GM23338 (cell line): ENCODE data around the gene UGT1A10. TPM values are rescaled to one million over a fixed set of nuclear protein-coding genes. Genes with fewer than 3 reads are reported as not detected.

Experiments
- ATAC-seq: fragments of 200-7000 bp; cut with Tn5 transposase; 3 replicates; pipeline ENCODE4 v1.9.1; 2020
- DNase-seq: peaks from one replicate; pipeline ENCODE4 v3.0.0-alpha.2; 2015; ENCODE audit warnings: low spot score
- H2AFZ ChIP-seq: fragments of 200-600 bp; sonication (generic); 2 replicates; pipeline ENCODE4 v1.8.0; 2016; ENCODE audit warnings: antibody characterized with exemption, mild to moderate bottlenecking, moderate library complexity
- H3F3A ChIP-seq: fragments of 200-600 bp; sonication (generic); replicated peaks from 2 replicates; pipeline ENCODE4 v1.8.0; 2017; ENCODE audit warnings: antibody characterized with exemption, mixed run types, low read depth
- H3K27ac ChIP-seq: fragments of 200-600 bp; sonication (generic); 2 replicates; pipeline ENCODE4 v1.6.1; 2016; ENCODE audit warnings: low read depth
- H3K27me3 ChIP-seq: fragments of 200-600 bp; sonication (generic); 2 replicates; pipeline ENCODE4 v1.8.0; 2016; ENCODE audit warnings: mild to moderate bottlenecking, mixed run types, moderate library complexity; ENCODE audit not compliant: insufficient read depth
- H3K36me3 ChIP-seq: fragments of 200-600 bp; sonication (generic); 2 replicates; pipeline ENCODE4 v1.8.0; 2016; ENCODE audit warnings: mild to moderate bottlenecking; ENCODE audit not compliant: insufficient read depth
- H3K4me1 ChIP-seq: fragments of 200-600 bp; sonication (generic); 2 replicates; pipeline ENCODE4 v1.8.0; 2016; ENCODE audit warnings: mild to moderate bottlenecking, moderate library complexity; ENCODE audit not compliant: insufficient read depth
- H3K4me2 ChIP-seq: fragments of 200-600 bp; sonication (generic); 2 replicates; pipeline ENCODE4 v1.7.1; 2017; ENCODE audit warnings: mixed run types
- H3K4me3 ChIP-seq: fragments of 200-600 bp; sonication (generic); 2 replicates; pipeline ENCODE4 v1.6.1; 2016; ENCODE audit warnings: mixed run types
- H3K79me2 ChIP-seq: fragments of 200-600 bp; sonication (generic); replicated peaks from 2 replicates; pipeline ENCODE4 v1.8.0; 2017; ENCODE audit warnings: mild to moderate bottlenecking; ENCODE audit not compliant: insufficient read depth
- H3K9me2 ChIP-seq: fragments of 200-600 bp; sonication (generic); 2 replicates; pipeline ENCODE4 v1.8.0; 2017; ENCODE audit not compliant: insufficient read depth
- H4K20me1 ChIP-seq: fragments of 200-600 bp; sonication (generic); replicated peaks from 2 replicates; pipeline ENCODE4 v1.8.0; 2017; ENCODE audit warnings: mild to moderate bottlenecking; ENCODE audit not compliant: insufficient read depth
- H3K27ac Mint-ChIP-seq: 2 replicates; pipeline ENCODE4 v1.8.0; 2020; ENCODE audit warnings: inconsistent platforms, mild to moderate bottlenecking, moderate library complexity, mixed read lengths
- H3K27me3 Mint-ChIP-seq: 3 replicates; pipeline ENCODE4 v1.8.0; 2022; ENCODE audit warnings: low read depth, mild to moderate bottlenecking, moderate library complexity, mixed read lengths, inconsistent platforms; ENCODE audit not compliant: insufficient read depth, poor library complexity
- H3K36me3 Mint-ChIP-seq: 3 replicates; pipeline ENCODE4 v1.8.0; 2021; ENCODE audit warnings: low read depth, mild to moderate bottlenecking, inconsistent platforms, moderate library complexity, mixed read lengths
- H3K4me1 Mint-ChIP-seq: 3 replicates; pipeline ENCODE4 v1.8.0; 2020; ENCODE audit warnings: mild to moderate bottlenecking, inconsistent platforms, mixed read lengths
- H3K4me3 Mint-ChIP-seq: 3 replicates; pipeline ENCODE4 v1.8.0; 2021; ENCODE audit warnings: moderate library complexity, mild to moderate bottlenecking, inconsistent platforms, mixed read lengths
- H3K9me3 Mint-ChIP-seq: 3 replicates; pipeline ENCODE4 v1.8.0; 2020; ENCODE audit warnings: moderate library complexity, mild to moderate bottlenecking, inconsistent platforms, mixed read lengths
- CREB1 ChIP-seq: fragments of 250-450 bp; sonication (Bioruptor Pico); IDR thresholded peaks from 2 replicates; pipeline ENCODE4 v1.5.0; 2020; ENCODE audit warnings: low read depth, mild to moderate bottlenecking, moderate library complexity
- CTCF ChIP-seq, 2 experiments: fragments of 200-600 bp in 1 of 2; sonication (generic) in 1 of 2; conservative IDR thresholded peaks; 2 replicates each; pipeline versions ENCODE4 v1.5.1 to v1.6.1; 2016 to 2017; ENCODE audit warnings: antibody characterized with exemption in 2 of 2, low read depth in 2 of 2, mild to moderate bottlenecking in 2 of 2, moderate library complexity in 1 of 2
- ETS1 ChIP-seq: IDR thresholded peaks from 2 replicates; pipeline ENCODE4 v1.6.1; 2016; ENCODE audit warnings: antibody characterized with exemption
- EZH2 ChIP-seq: fragments of 200-600 bp; sonication (generic); IDR thresholded peaks from one replicate; pipeline ENCODE4 v1.8.0; 2017; ENCODE audit warnings: antibody characterized with exemption, mild to moderate bottlenecking, low read depth; ENCODE audit not compliant: unreplicated experiment
- EZH2phosphoT487 ChIP-seq: fragments of 200-600 bp; sonication (generic); IDR thresholded peaks from one replicate; pipeline ENCODE4 v1.8.1; 2018; ENCODE audit warnings: antibody characterized with exemption; ENCODE audit not compliant: unreplicated experiment
- JUNB ChIP-seq: IDR thresholded peaks from one replicate; pipeline ENCODE4 v1.6.1; 2016; ENCODE audit warnings: antibody characterized with exemption; ENCODE audit not compliant: unreplicated experiment
- NANOG ChIP-seq: IDR thresholded peaks from 2 replicates; pipeline ENCODE4 v1.6.1; 2016; ENCODE audit warnings: antibody characterized with exemption, borderline replicate concordance
- POLR2AphosphoS5 ChIP-seq: IDR thresholded peaks from 2 replicates; pipeline ENCODE4 v1.6.1; 2016; ENCODE audit warnings: antibody characterized with exemption, low read depth
- REST ChIP-seq: IDR thresholded peaks from one replicate; pipeline ENCODE4 v1.6.1; 2018; ENCODE audit warnings: antibody characterized with exemption; ENCODE audit not compliant: unreplicated experiment
- STAT1 ChIP-seq: IDR thresholded peaks from one replicate; pipeline ENCODE4 v1.6.1; 2016; ENCODE audit warnings: antibody characterized with exemption; ENCODE audit not compliant: unreplicated experiment
- ZNF114 ChIP-seq: fragments of 250-450 bp; sonication (Bioruptor Pico); IDR thresholded peaks from 2 replicates; pipeline ENCODE4 v1.5.0; 2020; ENCODE audit warnings: mild to moderate bottlenecking, moderate library complexity
- ZNF331 ChIP-seq: fragments of 250-450 bp; sonication (Bioruptor Pico); IDR thresholded peaks from 2 replicates; pipeline ENCODE4 v1.5.0; 2020; ENCODE audit warnings: low read depth, mild to moderate bottlenecking, moderate library complexity
- ZNF462 ChIP-seq: fragments of 250-450 bp; sonication (Bioruptor Pico); IDR thresholded peaks from 2 replicates; pipeline ENCODE4 v1.5.0; 2020; ENCODE audit warnings: mild to moderate bottlenecking, moderate library complexity
- polyA plus RNA-seq: library from polyadenylated mRNA; unstranded; fragments of >200 nt; fragmentation: Nextera tagmentation; extraction: Ambion mirVana; gene quantifications from 2 replicates; pipeline ENCODE4 v1.2.1, GENCODE V29; 2016
- total RNA-seq: library from RNA; depleted of rRNA; stranded (reverse); fragments of >200 nt; shearing (Covaris generic); gene quantifications from 2 replicates; pipeline ENCODE4 v1.2.3, GENCODE V29; 2014

The UGT1A10 gene
- total and polyA plus RNA-seq, 2 experiments from 2014 or later = not detected

GRCh38 chr2:233620204-233620603, 16.0 kb upstream of the UGT1A10 start:
- Histone ChIP-seq H3K9me2 (peaks cover 7% of the 10 kb centered on the region), H3K27me3 (no peaks in the 10 kb centered on the region), H3K4me1 (no peaks in the 10 kb centered on the region), H3K4me3 (no peak overlapping the region), H2AFZ (no peak overlapping the region), H3K27ac (no peak overlapping the region), H3K36me3 (no peaks in the 10 kb centered on the region), H3F3A (no peaks in the 10 kb centered on the region), H3K79me2 (no peaks in the 10 kb centered on the region), H3K4me2 (no peak overlapping the region), H4K20me1 (no peaks in the 10 kb centered on the region)
- ATAC-seq (no peak), DNase-seq (no peak)
- Mint-ChIP-seq H3K4me3 (no peak overlapping the region), H3K36me3 (no peaks in the 10 kb centered on the region), H3K9me3 (peaks cover 7% of the 10 kb centered on the region; the same call in 2 of the 3 replicates), H3K27ac (no peak overlapping the region), H3K4me1 (no peaks in the 10 kb centered on the region), H3K27me3 (no peaks in the 10 kb centered on the region)
- TF ChIP-seq REST (no peak), ZNF331 (no peak), POLR2AphosphoS5 (no peak), STAT1 (no peak), ZNF114 (CRISPR knock-in tag) (no peak), JUNB (no peak), CREB1 (no peak), CTCF (conservative IDR thresholded peaks at IDR 0.05; ENCODE audit: low read depth in 2 of 2) (no peak), ZNF462 (CRISPR knock-in tag) (no peak), ETS1 (no peak), NANOG (no peak), EZH2 (no peak), EZH2phosphoT487 (no peak)
